Measurements from ENCODE around the gene RTN4RL1. TPM values are rescaled to one million over a fixed set of nuclear protein-coding genes. Genes with fewer than 3 reads are reported as not detected.

The RTN4RL1 gene
- total and polyA plus RNA-seq, 9 of the 15 experiments (the other 6 are each of a cell fraction or from before 2014, with no cell fraction given) = 0.04 to 0.06 (median 0.04) TPM; not detected in 5

DNA sequence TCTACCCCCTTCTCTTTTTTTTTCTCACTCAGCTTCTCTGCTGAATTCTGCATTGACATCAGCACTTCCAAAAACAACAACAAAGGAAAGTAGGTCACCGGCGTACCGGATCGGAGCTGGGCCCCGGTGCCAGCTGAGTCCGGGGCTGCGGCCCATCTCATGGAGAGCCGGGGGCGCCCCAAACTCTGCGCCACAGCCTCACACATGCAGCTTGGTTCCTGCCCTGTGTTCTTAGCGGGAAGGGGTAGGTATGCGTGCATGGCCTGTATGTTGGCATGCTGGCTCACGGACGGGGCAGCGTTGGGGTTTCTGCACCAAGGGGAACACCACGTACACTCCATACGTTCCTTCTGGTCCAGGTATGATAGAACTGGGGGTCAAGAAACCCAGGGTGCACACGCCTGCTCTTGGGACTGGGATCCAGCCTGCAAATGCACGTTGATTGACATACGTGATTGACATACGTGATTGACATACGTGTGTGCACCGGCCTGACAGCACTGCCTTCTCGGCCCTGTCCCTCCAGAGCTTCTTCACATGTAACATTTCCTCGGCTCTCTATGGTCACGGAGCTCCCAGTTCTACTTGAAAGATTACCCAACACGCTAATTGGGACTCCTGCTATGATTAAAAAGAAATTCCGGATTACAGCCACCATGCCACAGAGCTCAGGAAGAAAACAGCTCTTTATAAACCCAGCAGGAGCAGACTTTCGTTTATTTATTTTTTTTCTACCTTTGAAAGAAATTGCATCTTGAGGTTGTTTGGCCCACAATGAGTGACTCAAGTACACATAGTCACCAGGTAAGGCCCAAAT lies 106.6 kb downstream of the RTN4RL1 start:
- Histone ChIP-seq H3K79me2 (ENCODE audit: control insufficient read depth, insufficient read depth, low read length) (no peaks in the 10 kb centered on the region), H3K4me3 (no peak overlapping the region), H3K27me3 (ENCODE audit: control insufficient read depth in 2 of 2, insufficient read depth in 2 of 2, low read length in 2 of 2) (peaks cover 28 to 52% of the 10 kb centered on the region in 2 experiments), H3K9me3 (replicated peaks; ENCODE audit: control insufficient read depth, insufficient read depth, low read depth, low read length) (no peaks in the 10 kb centered on the region), H3K4me2 (ENCODE audit: insufficient read depth, low read length) (no peak overlapping the region), H3K27ac (ENCODE audit: extremely low read depth, low read depth, low read length) (no peak overlapping the region), H2AFZ (ENCODE audit: low read depth, low read length) (no peak overlapping the region), H3K36me3 (ENCODE audit: control insufficient read depth, insufficient read depth, low read length) (no peaks in the 10 kb centered on the region), H3K9ac (ENCODE audit: insufficient read depth in 1 of 2, low read depth in 2 of 2, low read length in 2 of 2) (no peak overlapping the region), H4K20me1 (replicated peaks; ENCODE audit: control insufficient read depth, insufficient read depth, low read length) (no peaks in the 10 kb centered on the region), H3K4me1 (replicated peaks in 1 of 2; ENCODE audit: control insufficient read depth in 2 of 2, insufficient read depth in 2 of 2, low read length in 2 of 2) (peaks cover 0 to 11% of the 10 kb centered on the region in 2 experiments; a peak in 2 of 5 replicates), H3K9me1 (ENCODE audit: control insufficient read depth, insufficient read depth, low read length) (no peaks in the 10 kb centered on the region)
- CTCF ChIA-PET (ENCODE audit: low intra/inter-chr PET ratio) = no interaction called here
- FAIRE-seq = no peak
- TF ChIP-seq, protein P1, sequence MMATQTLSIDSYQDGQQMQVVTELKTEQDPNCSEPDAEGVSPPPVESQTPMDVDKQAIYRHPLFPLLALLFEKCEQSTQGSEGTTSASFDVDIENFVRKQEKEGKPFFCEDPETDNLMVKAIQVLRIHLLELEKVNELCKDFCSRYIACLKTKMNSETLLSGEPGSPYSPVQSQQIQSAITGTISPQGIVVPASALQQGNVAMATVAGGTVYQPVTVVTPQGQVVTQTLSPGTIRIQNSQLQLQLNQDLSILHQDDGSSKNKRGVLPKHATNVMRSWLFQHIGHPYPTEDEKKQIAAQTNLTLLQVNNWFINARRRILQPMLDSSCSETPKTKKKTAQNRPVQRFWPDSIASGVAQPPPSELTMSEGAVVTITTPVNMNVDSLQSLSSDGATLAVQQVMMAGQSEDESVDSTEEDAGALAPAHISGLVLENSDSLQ (IDR thresholded peaks at IDR 0.05) = peak; percentile 69
- no peak for TF ChIP-seq MBD2 (IDR thresholded peaks at IDR 0.05; ENCODE audit: borderline replicate concordance, low read depth)
- intact Hi-C loops (cut with micrococcal nuclease) (no loop called here), in situ Hi-C loops (cut with MboI) (loop anchor here (25.0 kb wide), 1 partner anchor 319 kb away; no protein-coding TSS in a partner anchor)
- no peak for ATAC-seq
- POLR2A ChIA-PET = interaction anchor here (0.6 to 0.7 kb wide), 2 partner anchors 12 to 121 kb away, joined by 3 read pairs; no protein-coding TSS in a partner anchor
- no peak for DNase-seq (ENCODE audit: extremely low read depth in 1 of 4, low spot score in 3 of 4)
- WGBS (ENCODE audit: insufficient coverage, low coverage, missing lambda C conversion rate) = 15% methylated on average over 23 of the region's 29 CpGs
- BruUV-seq (replicated peaks) = no TSS peak
